Cortex of kidney (tissue), 1 donor: ENCODE data around the gene BHLHA15.

ENCODE experiments used
- DNase-seq: peaks from one replicate; lab custom pipeline; 2025; lab: John Stamatoyannopoulos, UW

The BHLHA15 gene

GRCh38 chr7:98244871-98245270 lies 33.6 kb downstream of the BHLHA15 start:
- no peak for DNase-seq

- DNase-seq = no peak
Measured at GRCh38 chr7:98248156-98248555, 36.9 kb downstream of the BHLHA15 start.

- DNase-seq = no peak
Measured at GRCh38 chr7:98249106-98249505, 37.9 kb downstream of the BHLHA15 start.

- DNase-seq = no peak
Measured at GRCh38 chr7:98250789-98251188, 39.5 kb downstream of the BHLHA15 start.

GRCh38 chr7:98251231-98251600 lies 40.0 kb downstream of the BHLHA15 start:
- DNase-seq = no peak

GRCh38 chr7:98251601-98252424 lies 40.6 kb downstream of the BHLHA15 start, which contains the start of gene TECPR1:
TECPR1 (minus strand) TSS chr7:98252232; CDS start chr7:98246146, 6,086 bp downstream.
- no peak for DNase-seq

GRCh38 chr7:98252425-98253054 lies 41.3 kb downstream of the BHLHA15 start:
- no peak for DNase-seq

GRCh38 chr7:98254516-98254915 lies 43.3 kb downstream of the BHLHA15 start:
- DNase-seq = no peak

- no peak for DNase-seq
Measured at GRCh38 chr7:98254951-98255610, 43.8 kb downstream of the BHLHA15 start.

- no peak for DNase-seq
Measured at GRCh38 chr7:98256431-98256830, 45.2 kb downstream of the BHLHA15 start.

GRCh38 chr7:98257701-98258100 lies 46.5 kb downstream of the BHLHA15 start:
- no peak for DNase-seq
